ENCODE data around the gene DUSP10.

- TF ChIP-seq, protein P1, sequence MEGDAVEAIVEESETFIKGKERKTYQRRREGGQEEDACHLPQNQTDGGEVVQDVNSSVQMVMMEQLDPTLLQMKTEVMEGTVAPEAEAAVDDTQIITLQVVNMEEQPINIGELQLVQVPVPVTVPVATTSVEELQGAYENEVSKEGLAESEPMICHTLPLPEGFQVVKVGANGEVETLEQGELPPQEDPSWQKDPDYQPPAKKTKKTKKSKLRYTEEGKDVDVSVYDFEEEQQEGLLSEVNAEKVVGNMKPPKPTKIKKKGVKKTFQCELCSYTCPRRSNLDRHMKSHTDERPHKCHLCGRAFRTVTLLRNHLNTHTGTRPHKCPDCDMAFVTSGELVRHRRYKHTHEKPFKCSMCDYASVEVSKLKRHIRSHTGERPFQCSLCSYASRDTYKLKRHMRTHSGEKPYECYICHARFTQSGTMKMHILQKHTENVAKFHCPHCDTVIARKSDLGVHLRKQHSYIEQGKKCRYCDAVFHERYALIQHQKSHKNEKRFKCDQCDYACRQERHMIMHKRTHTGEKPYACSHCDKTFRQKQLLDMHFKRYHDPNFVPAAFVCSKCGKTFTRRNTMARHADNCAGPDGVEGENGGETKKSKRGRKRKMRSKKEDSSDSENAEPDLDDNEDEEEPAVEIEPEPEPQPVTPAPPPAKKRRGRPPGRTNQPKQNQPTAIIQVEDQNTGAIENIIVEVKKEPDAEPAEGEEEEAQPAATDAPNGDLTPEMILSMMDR (IDR thresholded peaks at IDR 0.05; ENCODE audit: insufficient read depth, low read length), result no peak
- TF ChIP-seq SPI1 (IDR thresholded peaks at IDR 0.05; ENCODE audit: borderline replicate concordance, low read depth) (no peak), REST (IDR thresholded peaks at IDR 0.05; ENCODE audit: insufficient replicate concordance, low read depth) (no peak)
Observed at GRCh38 chr1:221782970-221783369, 41.1 kb upstream of the DUSP10 start.

All from HL-60 (cell line).